ENCODE measurements around the gene RSPH1.

Gene RSPH1

GRCh38 chr21:42512346-42513034 is 16.5 kb upstream of the RSPH1 start:
- DNase-seq, result no peak

- no peak for DNase-seq
Measured at GRCh38 chr21:42509244-42509643, 13.2 kb upstream of the RSPH1 start.

GRCh38 chr21:42508371-42508770 is 12.3 kb upstream of the RSPH1 start:
- no peak for DNase-seq

GRCh38 chr21:42507418-42507817 is 11.4 kb upstream of the RSPH1 start:
- no peak for DNase-seq

DNA sequence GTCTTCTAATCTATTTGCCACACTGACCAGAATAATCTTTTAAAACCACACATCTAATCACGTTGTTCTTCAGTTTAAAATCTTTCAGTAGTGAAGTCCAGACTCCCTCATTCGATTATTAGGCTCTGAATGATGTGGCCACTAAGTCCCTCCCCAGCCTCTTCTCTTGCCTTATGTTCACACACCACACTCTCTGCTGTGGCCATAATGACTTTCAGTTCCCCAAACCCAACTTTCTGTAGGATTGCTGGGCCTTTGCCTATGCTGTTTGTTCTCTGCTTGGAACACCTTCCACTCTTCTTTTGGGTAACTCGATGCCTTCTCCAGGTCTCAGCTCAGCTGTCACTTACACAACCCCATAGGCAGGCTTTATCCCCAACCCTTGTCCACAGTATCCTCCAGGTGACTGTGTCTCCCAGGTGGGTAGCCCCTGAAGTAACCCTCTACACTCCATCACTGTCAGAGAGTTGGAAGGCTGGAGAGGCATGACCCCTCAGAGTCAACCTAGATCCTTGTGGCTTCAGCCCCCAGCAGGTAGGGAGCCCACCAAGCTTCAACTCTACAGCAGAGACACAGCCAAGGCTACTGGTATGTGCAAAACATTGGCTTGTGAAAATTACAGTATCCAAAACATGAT is 9.2 kb upstream of the RSPH1 start:
- no peak for DNase-seq

- DNase-seq, result no peak
Measured at GRCh38 chr21:42503711-42504110, 7.7 kb upstream of the RSPH1 start.

DNA sequence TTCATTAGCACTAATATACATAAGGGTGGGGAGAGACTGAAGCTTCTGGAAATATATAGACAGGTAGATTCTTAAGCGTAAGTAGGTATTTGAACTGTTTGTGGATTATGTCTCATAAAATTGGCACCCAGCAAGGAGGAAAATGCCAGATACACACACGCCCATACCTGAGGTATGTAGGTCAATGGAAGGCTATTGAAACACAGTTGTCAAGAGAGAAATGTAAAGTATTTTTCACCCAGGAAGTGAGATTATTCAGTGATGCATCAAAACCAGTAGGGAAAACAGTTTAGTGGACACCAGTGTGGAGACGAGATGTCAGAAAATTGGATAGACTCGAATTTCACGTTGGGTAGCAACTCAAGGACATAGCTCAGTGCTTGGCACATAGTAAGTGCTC is 4.7 kb upstream of the RSPH1 start:
- no peak for DNase-seq

GRCh38 chr21:42500225-42500624 is 4.2 kb upstream of the RSPH1 start:
- DNase-seq, result no peak

GRCh38 chr21:42499444-42500112 is 3.6 kb upstream of the RSPH1 start:
- DNase-seq, result no peak

GRCh38 chr21:42498012-42498411 is 2.0 kb upstream of the RSPH1 start:
- DNase-seq, result no peak

DNA sequence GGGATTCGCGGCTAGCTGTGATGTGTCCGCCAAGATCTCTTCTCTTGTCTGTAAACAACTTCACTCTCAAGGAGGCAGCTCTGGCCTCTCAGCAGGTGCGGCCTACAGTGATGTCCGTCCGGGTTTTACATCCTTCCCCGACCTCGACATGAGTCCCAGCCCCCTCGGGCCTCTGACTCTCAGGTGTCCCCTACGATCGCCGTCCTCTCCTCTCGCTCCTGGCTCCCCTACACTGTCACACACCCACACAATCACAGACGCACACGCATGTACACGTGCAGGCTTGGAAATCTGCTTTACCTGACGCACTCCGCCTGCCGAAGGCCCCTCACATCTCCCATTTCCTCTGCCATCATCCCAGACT is 797 bp upstream of the RSPH1 start:
- no peak for DNase-seq

GRCh38 chr21:42495765-42496119 is 282 bp downstream of the RSPH1 start:
- DNase-seq, result no peak

DNA sequence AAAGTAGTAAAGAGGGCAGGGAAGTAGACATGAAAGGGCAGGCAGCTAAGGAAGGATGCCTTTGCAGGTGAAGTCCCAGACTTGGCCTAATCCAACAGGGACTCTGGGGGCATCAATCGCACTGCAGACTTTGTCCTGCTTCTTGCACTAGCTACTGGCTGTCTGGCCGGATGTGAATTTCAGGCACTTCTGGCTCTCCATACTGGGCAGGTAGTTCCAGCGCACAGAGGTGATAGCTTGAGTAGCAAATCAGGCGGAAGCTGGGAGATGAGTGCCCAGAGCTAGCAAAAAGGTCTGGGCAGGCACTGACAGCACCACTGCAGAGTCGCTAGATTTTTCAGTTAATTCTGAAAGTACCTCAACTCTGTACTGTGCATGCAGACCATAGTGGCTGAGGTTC is 997 bp downstream of the RSPH1 start:
- DNase-seq, result no peak

DNA sequence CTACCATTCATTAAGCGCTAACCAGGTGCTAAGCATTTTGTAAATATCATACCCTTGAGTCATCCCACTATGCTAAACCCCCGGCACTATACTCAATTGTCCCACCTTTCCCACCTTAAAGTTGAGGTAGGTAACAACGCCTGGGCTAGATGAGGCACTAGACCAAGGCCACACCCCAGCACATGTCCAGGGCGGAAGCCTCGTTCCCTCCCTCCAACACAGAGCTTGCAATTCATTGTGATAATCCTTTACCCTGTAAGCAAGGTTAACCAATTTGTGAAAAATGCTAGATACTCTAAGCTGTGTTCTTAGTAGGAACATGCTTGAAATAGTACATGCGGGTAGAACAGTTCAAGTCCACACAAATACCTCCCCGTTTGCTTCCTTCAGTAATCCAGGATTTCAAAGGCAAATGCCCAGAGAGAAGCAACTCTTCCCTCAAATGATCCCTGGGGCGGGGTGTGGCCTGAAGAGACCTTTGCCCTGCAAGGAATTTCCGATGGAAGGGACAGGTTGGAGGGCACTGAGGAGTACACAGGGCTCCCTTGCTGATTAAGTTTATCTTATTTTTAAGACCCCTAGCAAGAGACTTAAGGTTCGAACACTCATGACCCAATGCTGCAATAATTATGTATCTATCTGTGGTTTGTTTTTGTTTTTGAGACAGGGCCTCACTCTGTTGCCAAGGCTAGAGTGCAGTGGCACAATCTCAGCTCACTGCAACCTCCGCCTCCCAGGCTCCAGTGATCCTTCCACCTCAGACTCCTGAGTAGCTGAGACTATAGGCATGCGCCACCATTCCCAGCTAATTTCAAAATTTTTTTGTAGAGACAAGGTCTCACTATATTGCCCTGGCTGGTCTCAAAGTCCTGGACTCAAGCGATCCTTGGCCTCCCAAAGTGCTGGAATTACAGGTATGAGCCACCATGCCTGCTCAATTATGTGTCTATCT is 2.6 kb downstream of the RSPH1 start:
- DNase-seq, result no peak

DNA sequence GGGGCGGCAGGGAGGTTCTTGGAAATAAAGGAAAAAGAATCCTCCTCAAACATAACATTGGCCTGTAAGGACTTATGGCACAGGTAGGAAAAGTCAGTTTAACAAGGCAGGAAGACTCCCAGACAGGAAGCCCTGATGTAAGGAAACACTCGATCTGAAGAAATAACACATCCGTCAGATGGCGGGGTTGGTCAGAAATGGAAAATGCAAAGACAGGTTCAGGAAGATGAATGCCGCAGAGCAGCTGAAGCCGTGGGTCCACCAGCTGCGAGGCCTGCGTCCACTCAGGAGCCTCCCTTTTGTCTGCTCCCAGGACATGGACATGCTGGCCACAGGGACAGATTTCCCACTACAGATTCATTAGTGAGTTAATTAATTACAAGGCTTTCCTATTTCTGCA is 3.8 kb downstream of the RSPH1 start:
- no peak for DNase-seq

- DNase-seq, result no peak
Measured at GRCh38 chr21:42491328-42491727, 4.7 kb downstream of the RSPH1 start.

GRCh38 chr21:42490720-42491119 is 5.3 kb downstream of the RSPH1 start:
- no peak for DNase-seq

GRCh38 chr21:42489991-42490390 is 6.0 kb downstream of the RSPH1 start:
- no peak for DNase-seq

DNA sequence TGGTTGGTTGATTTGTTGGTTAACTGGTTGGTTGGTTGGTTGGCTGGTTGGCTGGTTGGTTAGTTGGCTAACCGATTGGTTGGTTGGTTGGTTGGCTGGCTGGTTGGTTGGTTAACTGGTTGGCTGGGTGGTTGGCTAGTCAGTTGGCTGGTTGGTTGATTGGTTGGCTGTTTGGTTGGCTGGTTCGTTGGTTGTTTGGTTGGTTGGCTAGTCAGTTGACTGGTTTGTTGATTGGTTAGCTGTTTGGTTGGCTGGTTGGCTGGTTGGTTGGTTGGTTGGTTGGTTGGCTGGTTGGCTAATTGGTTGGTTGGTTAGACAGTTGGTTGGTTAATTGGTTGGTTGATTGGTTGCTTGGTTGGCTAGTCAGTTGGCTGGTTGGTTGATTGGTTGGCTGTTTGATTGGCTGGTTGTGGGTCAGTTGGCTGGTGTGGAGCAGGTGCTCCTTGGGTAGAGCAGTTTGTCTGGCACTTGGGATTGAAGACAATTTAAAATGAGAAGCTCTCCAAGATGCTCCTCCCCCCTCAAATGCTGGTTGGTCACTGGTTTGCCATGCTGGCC is 6.9 kb downstream of the RSPH1 start:
- DNase-seq, result no peak

DNA sequence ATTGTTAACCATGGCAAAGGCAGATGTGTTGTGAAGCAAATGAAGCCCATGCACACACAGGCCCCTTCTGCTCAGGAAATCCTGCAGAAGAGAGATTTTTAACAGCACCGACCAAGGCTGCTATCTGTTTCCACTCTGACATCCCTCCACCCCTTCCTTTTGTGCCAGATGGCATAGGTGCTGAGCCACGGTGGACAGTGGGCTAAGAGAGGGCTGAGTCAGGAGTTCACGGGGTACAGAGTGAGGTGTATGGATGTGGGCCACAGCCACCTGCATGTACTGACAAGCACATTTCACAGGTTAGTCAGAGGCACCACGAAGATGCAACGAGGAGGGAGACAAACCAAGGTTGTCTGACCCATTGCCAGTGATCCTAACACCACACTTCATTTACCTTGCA is 9.5 kb downstream of the RSPH1 start:
- DNase-seq, result no peak

GRCh38 chr21:42486072-42486471 is 10.0 kb downstream of the RSPH1 start:
- no peak for DNase-seq

GRCh38 chr21:42484966-42485365 is 11.1 kb downstream of the RSPH1 start:
- DNase-seq, result no peak

DNA sequence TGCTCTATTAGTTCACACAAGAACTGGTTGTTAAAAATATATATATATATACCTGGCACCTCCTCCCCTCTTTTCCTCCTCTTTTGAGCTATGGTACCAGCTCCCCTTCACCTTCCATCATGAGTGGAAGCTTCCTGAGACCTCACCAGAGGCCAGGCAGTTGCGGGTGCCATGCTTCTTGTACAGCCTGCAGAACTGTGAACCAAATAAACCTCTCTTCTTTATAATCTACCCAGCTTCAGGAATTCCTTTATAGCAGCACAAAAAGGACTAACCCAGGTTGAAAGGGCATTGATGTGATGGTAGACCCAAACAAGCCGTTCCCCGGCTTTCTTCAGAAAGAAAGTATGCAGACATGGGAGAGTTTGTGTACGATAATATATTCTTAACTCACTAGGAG is 14.9 kb downstream of the RSPH1 start:
- no peak for DNase-seq

Data from central memory CD4-positive, alpha-beta T cell (primary cell).